ENCODE measurements around the gene GAL3ST1. TPM values are rescaled to one million over a fixed set of nuclear protein-coding genes. Genes with fewer than 3 reads are reported as not detected.

GAL3ST1 gene
- total and polyA plus RNA-seq, 4 donors, result 1.0 to 19.4 (median 1.5) TPM

GRCh38 chr22:30601464-30601863 lies 27.0 kb upstream of the GAL3ST1 start:
- Histone ChIP-seq H3K9me3 (ENCODE audit: control insufficient read depth in 4 of 4, low read length in 3 of 4) (no peaks in the 10 kb centered on the region), H3K9ac (ENCODE audit: low read depth in 1 of 2, low read length in 2 of 2) (no peak overlapping the region), H3K27ac (ENCODE audit: low read depth in 1 of 2, low read length in 2 of 2) (no peak overlapping the region), H3K4me1 (ENCODE audit: control insufficient read depth in 4 of 4, insufficient read depth in 4 of 4, low read length in 3 of 4) (peaks cover 3 to 10% (median 7%) of the 10 kb centered on the region in 4 donors), H3K36me3 (ENCODE audit: control insufficient read depth in 4 of 4, insufficient read depth in 3 of 4, low read depth in 1 of 4, low read length in 3 of 4) (no peaks in the 10 kb centered on the region), H3K4me3 (ENCODE audit: low read depth in 1 of 3, low read length in 3 of 3) (no peak overlapping the region), H3K27me3 (ENCODE audit: control insufficient read depth in 4 of 4, insufficient read depth in 4 of 4, low read length in 3 of 4) (no peaks in the 10 kb centered on the region)
- no peak for TF ChIP-seq FOXA2 (IDR thresholded peaks at IDR 0.05)
- TF ChIP-seq, protein P1, sequence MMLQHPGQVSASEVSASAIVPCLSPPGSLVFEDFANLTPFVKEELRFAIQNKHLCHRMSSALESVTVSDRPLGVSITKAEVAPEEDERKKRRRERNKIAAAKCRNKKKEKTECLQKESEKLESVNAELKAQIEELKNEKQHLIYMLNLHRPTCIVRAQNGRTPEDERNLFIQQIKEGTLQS (IDR thresholded peaks at IDR 0.05), result no peak
- no peak for TF ChIP-seq NR2F2 (IDR thresholded peaks at IDR 0.05)
- no peak for TF ChIP-seq HNF4G (IDR thresholded peaks at IDR 0.05)
- TF ChIP-seq EGR1 (IDR thresholded peaks at IDR 0.05; ENCODE audit: low read depth in 2 of 2), result no peak
- no peak for TF ChIP-seq TAF1 (conservative IDR thresholded peaks at IDR 0.05)
- TF ChIP-seq, protein P2, sequence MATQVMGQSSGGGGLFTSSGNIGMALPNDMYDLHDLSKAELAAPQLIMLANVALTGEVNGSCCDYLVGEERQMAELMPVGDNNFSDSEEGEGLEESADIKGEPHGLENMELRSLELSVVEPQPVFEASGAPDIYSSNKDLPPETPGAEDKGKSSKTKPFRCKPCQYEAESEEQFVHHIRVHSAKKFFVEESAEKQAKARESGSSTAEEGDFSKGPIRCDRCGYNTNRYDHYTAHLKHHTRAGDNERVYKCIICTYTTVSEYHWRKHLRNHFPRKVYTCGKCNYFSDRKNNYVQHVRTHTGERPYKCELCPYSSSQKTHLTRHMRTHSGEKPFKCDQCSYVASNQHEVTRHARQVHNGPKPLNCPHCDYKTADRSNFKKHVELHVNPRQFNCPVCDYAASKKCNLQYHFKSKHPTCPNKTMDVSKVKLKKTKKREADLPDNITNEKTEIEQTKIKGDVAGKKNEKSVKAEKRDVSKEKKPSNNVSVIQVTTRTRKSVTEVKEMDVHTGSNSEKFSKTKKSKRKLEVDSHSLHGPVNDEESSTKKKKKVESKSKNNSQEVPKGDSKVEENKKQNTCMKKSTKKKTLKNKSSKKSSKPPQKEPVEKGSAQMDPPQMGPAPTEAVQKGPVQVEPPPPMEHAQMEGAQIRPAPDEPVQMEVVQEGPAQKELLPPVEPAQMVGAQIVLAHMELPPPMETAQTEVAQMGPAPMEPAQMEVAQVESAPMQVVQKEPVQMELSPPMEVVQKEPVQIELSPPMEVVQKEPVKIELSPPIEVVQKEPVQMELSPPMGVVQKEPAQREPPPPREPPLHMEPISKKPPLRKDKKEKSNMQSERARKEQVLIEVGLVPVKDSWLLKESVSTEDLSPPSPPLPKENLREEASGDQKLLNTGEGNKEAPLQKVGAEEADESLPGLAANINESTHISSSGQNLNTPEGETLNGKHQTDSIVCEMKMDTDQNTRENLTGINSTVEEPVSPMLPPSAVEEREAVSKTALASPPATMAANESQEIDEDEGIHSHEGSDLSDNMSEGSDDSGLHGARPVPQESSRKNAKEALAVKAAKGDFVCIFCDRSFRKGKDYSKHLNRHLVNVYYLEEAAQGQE (IDR thresholded peaks at IDR 0.05), result no peak
- no peak for TF ChIP-seq RXRA (IDR thresholded peaks at IDR 0.05)
- TF ChIP-seq FOXA1 (IDR thresholded peaks at IDR 0.05), result no peak
- no peak for TF ChIP-seq MAX (IDR thresholded peaks at IDR 0.05)
- WGBS, result 82% methylated on average over 5 of the region's 5 CpGs
- no peak for DNase-seq (ENCODE audit: low spot score)

GRCh38 chr22:30600921-30601320 lies 26.5 kb upstream of the GAL3ST1 start:
- 46% methylated on average over 3 of the region's 3 CpGs for WGBS
- Histone ChIP-seq H3K9ac (ENCODE audit: low read depth in 1 of 2, low read length in 2 of 2) (no peak overlapping the region), H3K36me3 (ENCODE audit: control insufficient read depth in 4 of 4, insufficient read depth in 3 of 4, low read depth in 1 of 4, low read length in 3 of 4) (no peaks in the 10 kb centered on the region), H3K9me3 (ENCODE audit: control insufficient read depth in 4 of 4, low read length in 3 of 4) (no peaks in the 10 kb centered on the region), H3K27ac (ENCODE audit: low read depth in 1 of 2, low read length in 2 of 2) (no peak overlapping the region), H3K27me3 (ENCODE audit: control insufficient read depth in 4 of 4, insufficient read depth in 4 of 4, low read length in 3 of 4) (no peaks in the 10 kb centered on the region), H3K4me3 (ENCODE audit: low read depth in 1 of 3, low read length in 3 of 3) (no peak overlapping the region), H3K4me1 (ENCODE audit: control insufficient read depth in 4 of 4, insufficient read depth in 4 of 4, low read length in 3 of 4) (peaks cover 1 to 6% (median 3%) of the 10 kb centered on the region in 4 donors)
- TF ChIP-seq NR2F2 (IDR thresholded peaks at IDR 0.05), result no peak
- no peak for TF ChIP-seq RXRA (IDR thresholded peaks at IDR 0.05)
- no peak for TF ChIP-seq TAF1 (conservative IDR thresholded peaks at IDR 0.05)
- no peak for TF ChIP-seq JUND (IDR thresholded peaks at IDR 0.05)
- DNase-seq (ENCODE audit: low spot score), result no peak

DNA sequence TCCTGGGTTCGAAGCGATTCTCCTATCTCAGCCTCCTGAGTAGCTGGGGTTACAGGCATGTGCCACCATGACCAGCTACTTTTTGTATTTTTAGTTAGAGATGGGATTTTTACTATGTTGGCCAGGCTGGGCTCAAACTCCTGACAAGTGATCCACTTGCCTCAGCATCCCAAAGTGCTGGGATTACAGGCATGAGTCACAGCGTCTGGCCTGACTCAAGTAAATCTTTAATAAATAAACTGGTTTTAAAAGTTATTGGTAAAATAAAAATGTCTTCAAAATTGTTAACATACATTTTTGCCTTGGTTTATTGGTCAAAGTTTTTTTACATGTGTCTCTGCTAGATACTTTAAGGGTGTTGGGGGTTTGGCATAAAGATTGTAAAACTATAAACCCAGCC lies 24.5 kb upstream of the GAL3ST1 start:
- H3K9ac ChIP-seq (ENCODE audit: low read depth in 1 of 2, low read length in 2 of 2), result no peak overlapping the region
- no peak overlapping the region for H3K27ac ChIP-seq (ENCODE audit: low read depth in 1 of 2, low read length in 2 of 2)
- H3K4me3 ChIP-seq (ENCODE audit: low read depth in 1 of 3, low read length in 3 of 3), result no peak overlapping the region
- DNase-seq (ENCODE audit: low spot score), result no peak
- no peaks in the 10 kb centered on the region for H3K4me1 ChIP-seq (ENCODE audit: control insufficient read depth in 4 of 4, insufficient read depth in 4 of 4, low read length in 3 of 4)
- no peaks in the 10 kb centered on the region for H3K36me3 ChIP-seq (ENCODE audit: control insufficient read depth in 4 of 4, insufficient read depth in 3 of 4, low read depth in 1 of 4, low read length in 3 of 4)
- H3K27me3 ChIP-seq (ENCODE audit: control insufficient read depth in 4 of 4, insufficient read depth in 4 of 4, low read length in 3 of 4), result no peaks in the 10 kb centered on the region
- TF ChIP-seq JUND (IDR thresholded peaks at IDR 0.05) (no peak), GABPA (IDR thresholded peaks at IDR 0.05 in 1 of 2, conservative IDR thresholded peaks at IDR 0.05 in 1 of 2) (no peak), RAD21 (IDR thresholded peaks at IDR 0.05) (no peak), FOXA2 (IDR thresholded peaks at IDR 0.05) (no peak), NR2F2 (IDR thresholded peaks at IDR 0.05) (no peak), FOXA1 (IDR thresholded peaks at IDR 0.05) (no peak), HNF4G (IDR thresholded peaks at IDR 0.05) (no peak), RXRA (IDR thresholded peaks at IDR 0.05) (no peak), HNF4A (conservative IDR thresholded peaks at IDR 0.05) (no peak), SP1 (IDR thresholded peaks at IDR 0.05) (no peak)
- TF ChIP-seq, protein P3, sequence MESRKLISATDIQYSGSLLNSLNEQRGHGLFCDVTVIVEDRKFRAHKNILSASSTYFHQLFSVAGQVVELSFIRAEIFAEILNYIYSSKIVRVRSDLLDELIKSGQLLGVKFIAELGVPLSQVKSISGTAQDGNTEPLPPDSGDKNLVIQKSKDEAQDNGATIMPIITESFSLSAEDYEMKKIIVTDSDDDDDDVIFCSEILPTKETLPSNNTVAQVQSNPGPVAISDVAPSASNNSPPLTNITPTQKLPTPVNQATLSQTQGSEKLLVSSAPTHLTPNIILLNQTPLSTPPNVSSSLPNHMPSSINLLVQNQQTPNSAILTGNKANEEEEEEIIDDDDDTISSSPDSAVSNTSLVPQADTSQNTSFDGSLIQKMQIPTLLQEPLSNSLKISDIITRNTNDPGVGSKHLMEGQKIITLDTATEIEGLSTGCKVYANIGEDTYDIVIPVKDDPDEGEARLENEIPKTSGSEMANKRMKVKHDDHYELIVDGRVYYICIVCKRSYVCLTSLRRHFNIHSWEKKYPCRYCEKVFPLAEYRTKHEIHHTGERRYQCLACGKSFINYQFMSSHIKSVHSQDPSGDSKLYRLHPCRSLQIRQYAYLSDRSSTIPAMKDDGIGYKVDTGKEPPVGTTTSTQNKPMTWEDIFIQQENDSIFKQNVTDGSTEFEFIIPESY (IDR thresholded peaks at IDR 0.05), result no peak
- TF ChIP-seq, protein P2 (IDR thresholded peaks at IDR 0.05), result no peak
- 90% methylated on average over 3 of the region's 3 CpGs for WGBS
- no peaks in the 10 kb centered on the region for H3K9me3 ChIP-seq (ENCODE audit: control insufficient read depth in 4 of 4, low read length in 3 of 4)

Data from liver (tissue), 9 donors.